ENCODE measurements around the gene SH3RF1. TPM values are rescaled to one million over a fixed set of nuclear protein-coding genes. Genes with fewer than 3 reads are reported as not detected.

SH3RF1 gene
- total and polyA plus RNA-seq, 8 donors = 4.0 to 30.6 (median 12.7) TPM

DNA sequence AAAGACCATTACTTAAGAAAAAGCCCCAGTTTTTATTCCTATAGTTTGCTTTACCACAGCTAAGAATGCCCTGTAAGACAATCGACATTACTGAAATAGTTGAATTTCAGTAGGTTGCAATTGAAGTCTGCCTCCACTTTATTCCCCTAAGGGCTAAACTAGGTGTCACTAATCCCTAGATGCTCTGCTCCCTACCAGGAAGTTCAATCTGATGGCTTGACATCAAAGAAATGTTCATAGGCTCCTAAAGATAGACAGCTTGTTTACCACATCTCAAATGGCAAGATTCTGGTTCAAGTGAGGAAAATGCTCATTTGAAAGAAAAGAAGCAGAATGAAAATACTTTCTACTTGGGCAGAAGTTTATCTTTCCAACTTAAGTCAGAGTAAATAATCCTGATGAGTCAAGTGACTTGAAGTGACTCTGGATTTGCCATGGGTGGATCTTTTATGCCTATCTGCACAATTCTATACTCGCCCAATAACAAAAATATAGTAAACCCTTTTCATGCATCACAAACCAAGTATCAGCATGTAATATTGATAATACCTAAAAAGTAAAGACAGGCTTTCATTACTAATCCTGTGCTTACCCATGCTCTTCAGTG, 117.2 kb downstream of the SH3RF1 start:
- Histone ChIP-seq H3K9me3 (no peaks in the 10 kb centered on the region), H3K27me3 (no peaks in the 10 kb centered on the region), H3K4me3 (no peak overlapping the region), H3K27ac (no peak overlapping the region), H3K36me3 (peaks cover 0 to 10% (median 0%) of the 10 kb centered on the region in 3 donors), H3K4me1 (no peaks in the 10 kb centered on the region)
- DNase-seq = no peak
- no peak for ATAC-seq
- TF ChIP-seq, protein P1, sequence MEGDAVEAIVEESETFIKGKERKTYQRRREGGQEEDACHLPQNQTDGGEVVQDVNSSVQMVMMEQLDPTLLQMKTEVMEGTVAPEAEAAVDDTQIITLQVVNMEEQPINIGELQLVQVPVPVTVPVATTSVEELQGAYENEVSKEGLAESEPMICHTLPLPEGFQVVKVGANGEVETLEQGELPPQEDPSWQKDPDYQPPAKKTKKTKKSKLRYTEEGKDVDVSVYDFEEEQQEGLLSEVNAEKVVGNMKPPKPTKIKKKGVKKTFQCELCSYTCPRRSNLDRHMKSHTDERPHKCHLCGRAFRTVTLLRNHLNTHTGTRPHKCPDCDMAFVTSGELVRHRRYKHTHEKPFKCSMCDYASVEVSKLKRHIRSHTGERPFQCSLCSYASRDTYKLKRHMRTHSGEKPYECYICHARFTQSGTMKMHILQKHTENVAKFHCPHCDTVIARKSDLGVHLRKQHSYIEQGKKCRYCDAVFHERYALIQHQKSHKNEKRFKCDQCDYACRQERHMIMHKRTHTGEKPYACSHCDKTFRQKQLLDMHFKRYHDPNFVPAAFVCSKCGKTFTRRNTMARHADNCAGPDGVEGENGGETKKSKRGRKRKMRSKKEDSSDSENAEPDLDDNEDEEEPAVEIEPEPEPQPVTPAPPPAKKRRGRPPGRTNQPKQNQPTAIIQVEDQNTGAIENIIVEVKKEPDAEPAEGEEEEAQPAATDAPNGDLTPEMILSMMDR (IDR thresholded peaks at IDR 0.05) = no peak
- no peak for FAIRE-seq
- WGBS, 2 donors = 93 to 95% methylated on average over 2 of the region's 2 CpGs
- intact Hi-C loops (cut with DNase I) = no loop called here

GRCh38 chr4:169152899-169153298, 117.9 kb downstream of the SH3RF1 start:
- Histone ChIP-seq H3K27ac (no peak overlapping the region), H3K27me3 (no peaks in the 10 kb centered on the region), H3K4me3 (no peak overlapping the region), H3K4me1 (no peaks in the 10 kb centered on the region), H3K9me3 (no peaks in the 10 kb centered on the region), H3K36me3 (peaks cover 0 to 10% (median 0%) of the 10 kb centered on the region in 3 donors)
- FAIRE-seq = no peak
- intact Hi-C loops (cut with DNase I) = no loop called here
- TF ChIP-seq, protein P1 (IDR thresholded peaks at IDR 0.05) = no peak
- ATAC-seq = no peak
- DNase-seq = no peak
- 86 to 94% methylated on average over 4 of the region's 4 CpGs for WGBS, 2 donors

DNA sequence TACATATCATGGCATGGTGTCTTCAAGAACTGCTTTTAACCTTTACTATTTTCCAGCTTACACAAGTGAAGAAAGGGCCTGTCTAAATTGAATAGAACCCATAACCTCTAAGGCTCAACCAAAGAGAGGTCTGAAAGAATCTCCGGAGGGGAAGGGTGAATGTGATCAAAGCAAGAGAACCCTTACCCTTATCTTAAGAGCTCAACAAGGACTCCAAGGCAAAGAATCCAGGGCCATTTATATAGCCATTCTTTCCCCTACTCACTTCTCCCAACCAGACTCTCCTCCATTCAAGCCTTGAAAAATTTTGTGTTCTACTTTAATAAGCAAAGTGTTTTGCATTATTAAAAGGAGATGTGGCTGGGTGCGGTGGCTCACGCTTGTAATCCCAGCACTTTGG, 118.7 kb downstream of the SH3RF1 start:
- TF ChIP-seq, protein P1 (IDR thresholded peaks at IDR 0.05) = no peak
- no peak overlapping the region for H3K4me3 ChIP-seq
- no peak overlapping the region for H3K27ac ChIP-seq
- DNase-seq (no peak), ATAC-seq (no peak), FAIRE-seq (no peak)
- no peaks in the 10 kb centered on the region for H3K4me1 ChIP-seq
- no peaks in the 10 kb centered on the region for H3K9me3 ChIP-seq
- peaks cover 0 to 10% (median 0%) of the 10 kb centered on the region in 3 donors for H3K36me3 ChIP-seq
- 93 to 97% methylated on average over 3 of the region's 3 CpGs for WGBS, 2 donors
- intact Hi-C loops (cut with DNase I) = no loop called here
- no peaks in the 10 kb centered on the region for H3K27me3 ChIP-seq

DNA sequence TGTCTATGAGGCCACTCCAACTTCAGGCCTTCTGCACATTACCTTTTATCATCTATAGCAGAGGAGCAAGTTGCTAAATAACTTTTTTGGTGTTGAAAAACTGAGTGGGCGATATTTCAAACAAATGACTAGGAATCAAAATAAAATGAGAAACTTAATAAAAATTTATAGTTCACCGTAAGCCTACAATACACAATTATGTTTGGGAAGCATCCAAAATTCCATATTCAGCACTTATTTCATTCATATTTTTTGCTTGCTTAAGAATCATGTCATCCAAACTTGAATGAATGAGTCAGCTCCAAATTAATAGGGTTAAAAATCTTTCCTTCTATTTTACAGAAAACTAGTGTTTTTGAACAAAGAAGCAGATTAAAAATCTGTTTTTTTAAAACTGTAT, 119.1 kb downstream of the SH3RF1 start:
- WGBS, 2 donors = 95% methylated on average over 2 of the region's 2 CpGs
- intact Hi-C loops (cut with DNase I) = no loop called here
- no peaks in the 10 kb centered on the region for H3K4me1 ChIP-seq
- no peak for DNase-seq
- FAIRE-seq = no peak
- TF ChIP-seq, protein P1 (IDR thresholded peaks at IDR 0.05) = no peak
- H3K27ac ChIP-seq = no peak overlapping the region
- H3K36me3 ChIP-seq = peaks cover 0 to 10% (median 0%) of the 10 kb centered on the region in 3 donors
- H3K4me3 ChIP-seq = no peak overlapping the region
- H3K27me3 ChIP-seq = no peaks in the 10 kb centered on the region
- H3K9me3 ChIP-seq = no peaks in the 10 kb centered on the region
- no peak for ATAC-seq

DNA sequence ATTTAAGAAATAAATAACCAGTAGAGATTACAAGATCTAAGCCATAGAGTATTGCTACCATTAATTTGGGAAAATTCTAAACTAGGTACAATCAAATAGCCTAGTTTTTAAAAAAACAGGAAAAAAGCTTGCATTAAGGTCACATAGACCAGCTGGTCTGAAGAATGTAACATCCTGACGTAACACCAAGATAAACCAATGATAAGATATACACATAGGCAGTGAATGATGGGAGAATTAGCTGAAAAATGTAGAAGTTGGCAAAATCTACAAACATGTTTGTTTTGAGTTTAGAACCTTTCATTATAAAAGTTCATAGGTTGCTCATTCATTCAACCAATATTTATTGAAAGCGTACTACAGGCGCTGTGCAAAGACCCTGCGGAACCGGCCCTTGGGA, 120.0 kb downstream of the SH3RF1 start:
- no peaks in the 10 kb centered on the region for H3K27me3 ChIP-seq
- H3K9me3 ChIP-seq = no peaks in the 10 kb centered on the region
- 92% methylated on average over 5 of the region's 5 CpGs for WGBS, 2 donors
- no peaks in the 10 kb centered on the region for H3K4me1 ChIP-seq
- FAIRE-seq (no peak), ATAC-seq (no peak), DNase-seq (no peak)
- intact Hi-C loops (cut with DNase I) = no loop called here
- TF ChIP-seq, protein P1 (IDR thresholded peaks at IDR 0.05) = no peak
- no peak overlapping the region for H3K4me3 ChIP-seq
- H3K27ac ChIP-seq = no peak overlapping the region
- peaks cover 0 to 10% (median 0%) of the 10 kb centered on the region in 3 donors for H3K36me3 ChIP-seq

All from pancreas (tissue), 10 donors.